Testis (tissue), 2 donors: ENCODE measurements around the gene ERMARD.

Experiments
- POLR2A ChIP-seq: fragments of 450-650 bp; IDR thresholded peaks from one replicate; pipeline ENCODE4 v1.6.1; 2017; ENCODE audit warnings: antibody characterized with exemption, mild to moderate bottlenecking, moderate library complexity
- TF ChIP-seq, protein P1 (sequence below), 3 experiments: fragments of 450-650 bp in 2 of 3; fragments of 200-600 bp in 1 of 3; sonication (generic) in 1 of 3; IDR thresholded peaks; one replicate each; pipeline ENCODE4 v1.5.1; 2016 to 2019; ENCODE audit warnings: antibody characterized with exemption in 3 of 3, mild to moderate bottlenecking in 2 of 3, moderate library complexity in 1 of 3

- TF ChIP-seq, protein P1, sequence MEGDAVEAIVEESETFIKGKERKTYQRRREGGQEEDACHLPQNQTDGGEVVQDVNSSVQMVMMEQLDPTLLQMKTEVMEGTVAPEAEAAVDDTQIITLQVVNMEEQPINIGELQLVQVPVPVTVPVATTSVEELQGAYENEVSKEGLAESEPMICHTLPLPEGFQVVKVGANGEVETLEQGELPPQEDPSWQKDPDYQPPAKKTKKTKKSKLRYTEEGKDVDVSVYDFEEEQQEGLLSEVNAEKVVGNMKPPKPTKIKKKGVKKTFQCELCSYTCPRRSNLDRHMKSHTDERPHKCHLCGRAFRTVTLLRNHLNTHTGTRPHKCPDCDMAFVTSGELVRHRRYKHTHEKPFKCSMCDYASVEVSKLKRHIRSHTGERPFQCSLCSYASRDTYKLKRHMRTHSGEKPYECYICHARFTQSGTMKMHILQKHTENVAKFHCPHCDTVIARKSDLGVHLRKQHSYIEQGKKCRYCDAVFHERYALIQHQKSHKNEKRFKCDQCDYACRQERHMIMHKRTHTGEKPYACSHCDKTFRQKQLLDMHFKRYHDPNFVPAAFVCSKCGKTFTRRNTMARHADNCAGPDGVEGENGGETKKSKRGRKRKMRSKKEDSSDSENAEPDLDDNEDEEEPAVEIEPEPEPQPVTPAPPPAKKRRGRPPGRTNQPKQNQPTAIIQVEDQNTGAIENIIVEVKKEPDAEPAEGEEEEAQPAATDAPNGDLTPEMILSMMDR (IDR thresholded peaks at IDR 0.05), result no peak
- no peak for TF ChIP-seq POLR2A
Observed at GRCh38 chr6:169777896-169778295, 26.5 kb downstream of the ERMARD start.
